HG03469 (cell line): Measurements from ENCODE around the gene SDK2.
"Not testable (repeated sequence)": the region's sequence is repeated elsewhere in the genome, so short reads cannot be mapped to it uniquely, and the experiment has no call there.

Experiments used
- ATAC-seq: cut with Tn5 transposase; IDR thresholded peaks from one replicate; pipeline ENCODE4 v1.9.1; 2021; ENCODE audit warnings: mild to moderate bottlenecking, moderate library complexity, moderate number of reproducible peaks; ENCODE audit not compliant: unreplicated experiment

Gene SDK2

DNA sequence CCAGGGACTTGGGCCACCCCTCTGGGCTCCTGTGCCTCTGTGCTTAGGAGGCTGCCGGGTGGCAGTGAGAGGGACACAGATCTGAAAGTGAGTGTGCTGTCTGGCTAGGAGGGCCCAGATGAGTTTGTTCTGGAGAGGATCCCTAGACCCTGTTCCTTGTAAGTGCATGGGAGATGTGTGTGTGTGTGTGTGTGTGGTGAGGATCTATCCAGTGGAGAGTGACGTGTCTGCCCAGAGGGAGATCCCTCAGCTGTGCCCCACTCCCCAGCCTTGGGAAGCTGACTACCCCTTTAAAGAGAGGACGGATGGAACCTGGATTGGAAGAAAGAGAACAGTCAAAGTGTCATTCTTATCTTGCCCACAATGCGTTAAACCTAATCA is 306.9 kb downstream of the SDK2 start:
- ATAC-seq, result no peak

DNA sequence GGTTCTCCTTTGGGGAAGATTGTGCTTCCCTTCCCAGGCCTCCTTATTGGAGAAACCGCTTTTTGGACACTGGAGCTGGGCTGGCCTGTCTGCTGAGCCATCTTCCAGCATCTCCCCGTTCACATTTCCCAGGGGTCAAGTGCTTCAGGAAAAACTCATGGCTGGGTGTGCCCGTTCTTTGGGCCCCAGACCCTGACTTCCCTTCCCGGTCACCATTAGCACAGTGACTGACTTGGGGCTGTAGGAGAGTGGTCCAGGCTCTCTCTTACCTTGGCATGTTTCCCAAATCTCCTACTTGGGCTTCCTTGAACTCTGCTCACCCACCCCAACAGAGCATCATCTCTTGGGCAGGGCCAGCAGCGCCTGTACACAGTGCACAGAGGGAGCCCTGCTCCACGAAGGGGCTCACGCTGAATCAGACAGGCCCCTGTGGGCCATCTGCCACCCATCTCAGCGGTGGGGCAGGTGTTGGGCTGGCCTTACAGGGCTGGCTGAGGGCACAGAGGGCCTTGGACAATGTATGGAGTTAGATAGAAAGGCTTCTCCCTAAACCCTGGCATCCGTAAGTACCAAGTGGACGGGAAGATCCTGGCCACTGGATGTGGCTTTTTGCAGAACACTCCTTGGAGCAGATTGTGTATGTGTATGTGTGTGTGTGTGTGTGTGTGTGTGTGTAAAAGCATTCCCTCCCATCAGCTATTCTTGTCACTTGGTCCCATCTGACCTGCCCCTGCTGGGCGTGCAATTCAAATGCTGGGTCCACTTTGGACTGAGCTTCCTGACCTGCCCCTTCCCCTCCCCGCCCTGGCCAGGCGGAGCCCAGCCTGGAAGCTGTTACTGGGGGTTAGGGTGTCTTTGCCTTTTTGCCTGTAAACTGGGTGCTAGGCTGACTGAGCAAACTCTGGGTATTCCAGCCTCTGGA is 307.6 kb downstream of the SDK2 start:
- ATAC-seq, result no peak

DNA sequence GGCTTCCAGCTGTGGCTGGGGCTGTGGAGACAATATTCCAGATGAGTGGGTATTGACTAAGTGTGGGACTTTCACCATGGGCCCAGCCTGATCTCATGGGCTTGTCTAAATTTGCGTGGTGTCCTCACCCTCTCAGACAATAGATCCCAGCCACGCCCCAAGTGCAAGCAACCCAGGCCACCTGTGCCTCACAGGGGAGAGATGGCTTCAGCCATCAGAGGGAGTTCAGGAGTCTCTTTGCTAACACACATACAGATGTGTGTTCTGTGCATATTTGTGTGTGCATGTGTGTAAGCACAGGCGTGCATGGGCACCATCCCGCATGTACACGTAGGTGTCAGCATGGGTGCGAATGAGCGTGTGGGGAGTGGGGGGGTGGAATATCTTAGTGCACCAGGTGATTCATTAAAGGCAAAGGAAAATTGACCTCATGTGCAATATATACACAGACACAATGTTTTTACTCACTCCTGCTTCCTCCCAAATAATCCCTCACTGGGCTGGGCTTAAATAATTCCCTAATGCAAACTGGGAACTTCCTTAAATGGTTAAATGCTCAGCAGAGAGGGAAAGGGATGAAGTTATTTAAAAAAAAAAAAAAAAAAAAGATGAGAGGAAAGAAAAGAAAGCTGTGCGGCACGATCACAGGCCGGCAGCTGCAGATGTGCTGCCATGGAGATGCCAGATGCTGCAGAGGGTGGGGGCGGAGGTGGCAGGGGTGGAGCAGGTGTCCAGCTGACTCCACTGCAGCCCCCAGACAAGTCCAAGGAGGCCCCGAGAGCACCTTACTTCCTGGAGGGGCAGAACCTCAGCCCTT is 308.4 kb downstream of the SDK2 start:
- no peak for ATAC-seq

DNA sequence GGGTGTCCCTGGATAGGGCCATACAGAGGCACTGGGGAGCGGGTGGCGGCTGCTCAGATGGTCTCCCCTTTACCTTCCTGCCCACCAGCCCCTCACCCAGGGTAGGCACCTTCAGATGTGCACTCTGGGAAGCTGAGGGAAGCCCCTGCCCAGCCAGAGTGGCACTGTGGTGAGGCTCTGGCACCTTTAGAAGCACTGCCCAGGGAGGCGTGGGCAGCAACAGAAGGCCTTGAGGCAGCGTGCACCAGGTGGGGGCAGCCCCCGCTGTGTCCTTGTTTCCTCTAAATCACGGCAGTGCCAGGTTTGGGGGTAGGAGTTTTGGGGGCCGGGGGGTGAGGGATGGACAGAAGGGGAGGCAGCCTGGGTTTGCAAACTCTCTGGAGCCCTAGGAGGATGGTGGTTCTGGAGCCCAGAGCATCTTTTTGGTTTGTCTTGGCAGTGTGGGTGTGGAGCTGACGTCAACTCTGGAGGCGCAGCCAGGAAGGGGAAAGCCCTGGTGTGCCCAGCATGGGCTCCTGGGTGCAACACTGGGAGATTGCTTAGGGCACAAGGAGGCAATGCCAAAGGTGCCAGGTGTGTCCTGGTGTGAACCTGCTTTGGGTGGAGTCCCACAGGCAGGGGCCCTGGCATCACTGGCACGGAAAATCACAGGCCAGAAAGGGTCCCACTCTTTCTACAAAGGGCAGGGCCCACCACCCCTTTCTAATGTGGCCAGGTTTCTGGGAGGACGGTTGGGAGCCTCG is 309.3 kb downstream of the SDK2 start:
- no peak for ATAC-seq

DNA sequence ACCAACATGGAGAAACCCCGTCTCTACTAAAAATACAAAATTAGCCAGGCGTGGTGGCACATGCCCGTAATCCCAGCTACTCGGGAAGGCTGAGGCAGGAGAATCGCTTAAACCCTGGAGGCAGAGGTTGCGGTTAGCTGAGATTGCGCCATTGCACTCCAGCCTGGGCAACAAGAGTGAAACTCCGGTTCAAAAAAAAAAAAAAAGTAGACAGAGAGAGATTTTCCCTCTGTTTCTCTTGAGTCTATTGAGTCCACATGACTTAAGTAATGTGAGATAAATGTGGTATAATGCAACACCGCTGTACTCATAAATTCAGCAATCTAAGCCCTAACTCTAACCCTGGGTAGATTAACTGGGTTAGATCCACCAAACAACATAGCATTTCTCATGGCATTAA is 310.8 kb downstream of the SDK2 start:
- not testable (repeated sequence) for ATAC-seq

DNA sequence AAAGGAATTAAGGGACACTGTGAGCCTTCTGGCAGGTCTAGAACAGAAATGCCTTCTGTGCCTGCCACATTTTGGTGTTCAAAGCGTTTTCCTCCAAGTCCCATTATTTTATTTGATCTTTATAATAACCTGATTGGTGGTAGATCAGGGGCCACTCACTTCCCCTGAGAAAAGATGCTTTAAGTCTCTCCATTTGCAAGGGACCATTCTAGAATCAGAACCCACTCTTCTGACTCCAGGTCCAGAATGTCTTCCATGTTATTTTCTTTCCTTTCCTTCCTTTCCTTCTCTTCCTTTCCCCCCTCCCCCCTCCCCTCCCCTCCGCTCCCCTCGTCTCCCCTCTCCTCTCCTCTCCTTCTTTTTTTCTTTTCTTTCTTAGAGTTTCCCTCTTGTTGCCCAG is 313.2 kb downstream of the SDK2 start:
- ATAC-seq, result no peak

DNA sequence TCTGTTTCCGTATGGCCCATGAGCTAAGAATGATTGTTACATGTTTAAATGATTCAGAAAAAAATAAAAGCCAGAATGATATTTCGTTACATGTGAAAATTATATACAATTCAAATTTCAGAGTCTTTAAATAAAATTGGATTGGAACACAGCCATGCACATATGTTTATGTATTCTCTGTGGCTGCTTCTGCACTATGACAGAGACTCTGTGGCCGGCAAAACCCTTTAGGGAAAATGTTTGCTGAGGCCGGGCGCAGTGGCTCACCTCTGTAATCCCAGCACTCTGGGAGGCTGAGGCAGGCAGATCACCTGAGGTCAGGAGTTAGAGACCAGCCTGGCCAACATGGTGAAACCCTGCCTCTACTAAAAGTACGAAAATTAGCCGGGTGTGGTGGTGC is 316.6 kb downstream of the SDK2 start:
- ATAC-seq, result no peak

DNA sequence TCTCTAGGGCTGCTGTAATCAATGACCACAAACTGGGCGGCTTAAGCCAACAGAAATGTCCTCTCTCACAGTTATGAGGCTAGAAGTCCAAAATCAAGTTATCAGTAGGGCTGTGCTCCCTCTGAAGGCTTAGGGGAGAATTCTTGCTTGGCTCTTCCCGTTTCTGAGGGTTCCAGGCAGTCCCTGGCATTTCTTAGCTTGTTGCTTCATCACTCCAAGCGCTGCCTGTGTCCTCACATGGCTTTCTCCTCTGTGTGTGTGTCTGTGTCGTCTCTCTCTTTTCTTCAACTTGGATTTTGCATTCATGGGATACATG is 318.8 kb downstream of the SDK2 start:
- no peak for ATAC-seq

DNA sequence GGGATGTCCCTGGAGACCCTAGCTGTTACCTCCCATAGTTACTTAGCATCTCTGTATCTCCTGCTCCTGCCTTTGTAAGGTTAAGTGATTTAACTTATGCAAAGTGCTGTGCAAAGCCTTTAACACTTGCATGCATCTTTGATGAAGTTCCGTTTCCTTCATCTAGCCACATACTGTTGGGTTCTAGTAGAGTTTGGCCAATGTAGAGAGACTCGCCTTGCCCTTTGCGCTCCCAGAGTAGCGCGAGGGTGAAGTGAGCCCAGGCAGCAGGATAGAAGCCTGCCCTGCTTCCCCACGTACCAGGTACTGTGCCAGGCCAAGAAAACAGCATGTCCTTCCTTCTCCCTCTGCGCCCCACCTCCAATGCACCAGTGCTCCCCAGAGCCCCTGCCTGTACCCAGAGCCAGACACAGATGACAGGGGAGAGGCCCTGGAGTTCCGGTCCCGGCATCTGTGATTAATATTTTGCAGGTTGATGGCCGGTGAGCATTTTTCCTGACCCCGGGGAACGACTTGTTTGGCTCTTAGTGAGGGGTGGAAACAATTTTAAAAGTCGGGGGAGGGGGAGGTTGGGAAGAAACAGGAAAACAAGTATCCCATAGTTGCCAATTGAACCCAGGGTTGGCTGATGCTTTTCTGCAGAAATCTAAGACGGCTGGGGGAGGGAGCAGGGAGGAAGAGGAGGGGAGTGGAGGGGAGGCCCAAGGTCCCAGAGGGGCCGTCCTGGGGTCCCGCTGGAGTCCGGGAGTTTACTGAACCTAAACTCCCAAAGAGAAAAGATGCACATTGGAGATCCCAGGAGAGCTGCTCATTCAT is 319.3 kb downstream of the SDK2 start:
- no peak for ATAC-seq

DNA sequence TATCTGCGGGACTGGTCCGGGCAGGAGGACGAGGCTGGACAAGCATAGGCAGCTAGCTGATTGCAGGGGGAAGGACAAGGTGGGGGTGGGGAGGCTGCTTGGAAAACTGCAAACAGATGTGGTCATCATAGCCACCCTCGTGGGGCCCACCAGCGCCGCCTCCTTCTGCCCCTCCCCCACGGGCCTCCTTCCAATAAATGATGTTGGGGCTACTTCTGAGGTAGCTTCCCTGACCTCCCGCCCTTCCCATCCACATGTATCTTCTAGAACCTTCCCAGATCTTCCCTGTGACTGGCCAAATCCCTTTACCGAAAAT is 320.1 kb downstream of the SDK2 start:
- ATAC-seq, result no peak

DNA sequence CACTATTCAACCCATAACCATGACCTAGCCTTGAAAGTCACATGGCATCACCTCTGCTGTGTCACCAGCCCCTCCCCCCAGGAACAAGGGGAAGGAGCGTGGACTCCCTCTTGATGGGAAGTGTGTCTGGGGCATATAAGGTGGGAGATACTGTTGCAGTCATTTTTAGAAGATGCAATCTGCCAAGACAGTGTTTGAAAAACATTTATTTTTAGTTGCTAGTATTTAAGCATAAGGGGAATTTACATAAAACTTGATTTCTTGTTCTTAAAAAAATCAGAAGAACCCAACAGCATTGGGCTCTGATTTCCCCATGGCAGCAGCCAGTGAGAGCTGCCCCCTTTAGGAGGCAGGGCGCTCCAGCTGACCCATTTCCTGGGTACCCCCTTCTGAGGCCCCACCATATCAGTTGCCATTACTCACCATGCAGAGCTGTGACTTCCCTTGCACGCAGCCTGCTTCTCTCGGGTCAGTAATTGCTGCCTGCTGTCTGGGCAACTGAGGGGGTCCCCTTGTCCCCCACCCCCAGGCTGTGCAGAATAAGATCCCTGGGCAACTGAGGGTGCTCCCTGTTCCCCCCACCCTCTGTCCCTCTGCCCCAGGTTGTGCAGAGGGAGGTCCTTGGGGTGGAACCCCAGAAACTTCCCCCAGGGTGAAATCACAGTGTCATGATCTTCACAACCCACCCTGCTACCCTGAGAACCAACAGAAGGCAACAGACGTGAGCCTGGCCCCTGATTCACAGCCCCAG is 320.7 kb downstream of the SDK2 start:
- no peak for ATAC-seq

DNA sequence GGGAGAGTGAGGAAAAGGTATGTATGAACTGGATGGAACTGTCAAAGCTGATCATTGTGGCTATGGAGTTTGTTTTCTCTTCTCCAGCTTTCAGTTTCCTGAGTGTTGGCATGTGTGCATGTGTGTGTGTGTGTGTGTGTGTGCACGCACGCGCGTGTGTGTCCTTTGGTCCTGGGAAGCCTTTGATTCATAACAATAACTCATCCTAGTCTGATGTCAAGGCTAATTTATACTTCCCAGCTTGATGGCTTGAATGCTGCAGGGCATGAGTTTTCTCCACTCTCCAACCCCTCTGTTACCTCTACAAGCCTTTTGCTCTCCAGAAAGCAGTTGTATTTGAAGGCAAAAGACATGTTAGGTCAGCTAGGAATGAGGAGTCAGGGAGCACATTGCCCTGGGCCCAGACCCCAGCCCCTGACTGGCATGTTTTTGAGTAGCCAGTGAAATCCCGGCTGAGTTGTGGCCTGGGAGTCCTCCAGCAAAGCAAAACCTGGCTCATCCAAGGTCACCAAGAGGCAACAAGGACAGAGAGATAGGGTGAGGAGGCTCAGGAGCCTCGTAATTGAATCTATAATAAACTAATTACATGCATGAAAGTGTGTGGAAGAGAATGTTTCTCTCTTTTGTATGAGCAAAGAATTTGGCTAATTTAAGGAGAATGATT is 323.5 kb downstream of the SDK2 start:
- ATAC-seq, result no peak

DNA sequence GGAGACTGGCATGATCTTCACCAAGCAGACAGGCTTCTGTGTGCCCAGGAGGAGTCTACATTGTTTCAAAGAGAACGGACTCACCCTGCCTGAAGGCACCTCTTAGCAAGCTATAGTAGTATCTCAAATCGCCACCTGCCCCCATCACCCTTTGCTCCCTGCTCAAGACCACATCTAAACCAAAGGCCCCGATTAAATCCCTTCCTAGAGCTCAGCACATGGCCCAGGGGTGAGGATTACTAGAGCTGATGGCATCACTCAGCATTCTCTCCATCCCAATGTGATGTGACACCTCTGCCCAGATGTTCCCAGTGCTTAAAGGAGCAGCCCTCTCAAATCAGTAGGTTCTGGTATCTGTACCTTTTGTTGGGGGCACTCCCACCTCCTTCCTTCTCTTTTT is 324.5 kb downstream of the SDK2 start:
- no peak for ATAC-seq

DNA sequence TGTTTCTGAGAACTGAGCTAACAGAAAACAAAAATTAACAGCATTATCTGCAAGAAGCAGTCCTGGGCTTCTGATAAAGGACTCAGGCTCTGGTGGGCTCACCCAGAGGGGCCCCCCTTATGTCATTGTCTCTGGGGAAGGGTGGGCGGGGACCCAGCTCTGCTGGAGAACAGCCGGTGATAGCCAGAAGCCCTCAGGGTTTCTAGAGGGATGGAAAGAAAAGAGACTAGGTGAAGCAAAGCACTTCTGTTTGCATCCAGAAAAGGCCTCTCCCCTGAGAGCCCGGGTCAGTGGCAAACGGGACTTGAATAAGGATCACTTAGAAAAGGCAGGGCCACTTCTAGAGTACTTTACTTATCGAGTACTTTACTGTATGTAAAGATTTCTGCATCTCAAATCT is 325.4 kb downstream of the SDK2 start:
- ATAC-seq, result no peak

DNA sequence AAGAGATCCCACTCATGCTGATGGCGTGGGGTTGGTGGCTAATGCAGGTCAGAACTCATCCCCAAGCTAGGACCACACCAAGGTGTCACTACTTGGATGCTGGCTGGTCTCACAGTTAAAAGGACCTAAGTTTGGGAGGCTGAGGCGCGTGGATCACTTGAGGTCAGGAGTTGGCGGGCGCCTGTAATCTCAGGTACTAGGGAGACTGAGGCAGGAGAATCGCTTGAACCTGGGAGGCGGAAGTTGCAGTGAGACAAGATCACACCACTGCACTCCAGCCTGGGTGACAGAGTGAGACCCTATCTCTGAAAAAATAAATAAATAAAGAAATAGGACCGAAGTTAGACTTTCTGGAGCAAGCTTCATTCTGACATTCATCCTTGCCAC is 325.8 kb downstream of the SDK2 start:
- ATAC-seq, result no peak

DNA sequence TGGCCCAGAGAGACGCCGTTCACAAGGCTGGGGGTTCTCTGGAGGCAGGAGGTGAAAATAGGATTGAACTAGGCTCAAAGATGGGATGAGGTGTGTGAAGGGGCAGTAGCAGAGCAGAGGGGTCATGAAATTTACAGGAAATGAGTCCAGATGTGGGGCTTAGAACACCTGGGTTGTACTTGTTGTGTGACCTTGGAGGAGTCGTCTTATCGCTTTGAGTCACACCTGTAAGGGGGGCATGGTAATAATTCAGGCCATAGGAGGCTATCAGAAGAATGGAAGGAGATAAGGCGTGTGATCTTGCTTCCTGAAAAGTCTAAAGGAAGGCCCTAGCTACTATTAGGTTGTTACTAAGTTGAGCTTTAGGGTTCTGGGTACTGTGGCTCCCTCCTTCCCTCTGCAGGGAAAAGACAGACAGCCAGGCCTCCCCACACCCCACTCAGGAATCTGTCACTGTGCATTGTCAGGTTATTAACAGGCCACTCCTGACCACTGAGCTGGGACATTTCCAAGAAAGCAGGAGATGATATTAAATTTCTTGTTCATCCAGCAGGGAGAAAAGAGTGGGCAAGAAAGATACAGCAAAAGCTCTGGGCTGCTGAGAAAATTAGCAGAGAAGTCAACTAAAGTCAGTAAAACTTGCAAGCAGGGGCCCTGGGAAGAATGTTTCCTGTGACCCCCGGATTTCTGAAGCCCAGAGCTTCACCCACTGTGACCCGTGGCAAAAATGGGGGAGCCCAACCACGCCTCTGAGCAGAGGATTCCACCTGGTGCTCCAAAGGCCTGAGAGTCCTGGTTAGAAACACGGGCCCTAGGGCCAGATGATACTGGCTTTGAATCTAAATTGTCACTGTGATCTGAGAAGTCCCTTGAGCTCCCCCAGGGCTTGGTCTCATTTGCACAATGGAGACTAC is 326.5 kb downstream of the SDK2 start:
- ATAC-seq, result no peak

DNA sequence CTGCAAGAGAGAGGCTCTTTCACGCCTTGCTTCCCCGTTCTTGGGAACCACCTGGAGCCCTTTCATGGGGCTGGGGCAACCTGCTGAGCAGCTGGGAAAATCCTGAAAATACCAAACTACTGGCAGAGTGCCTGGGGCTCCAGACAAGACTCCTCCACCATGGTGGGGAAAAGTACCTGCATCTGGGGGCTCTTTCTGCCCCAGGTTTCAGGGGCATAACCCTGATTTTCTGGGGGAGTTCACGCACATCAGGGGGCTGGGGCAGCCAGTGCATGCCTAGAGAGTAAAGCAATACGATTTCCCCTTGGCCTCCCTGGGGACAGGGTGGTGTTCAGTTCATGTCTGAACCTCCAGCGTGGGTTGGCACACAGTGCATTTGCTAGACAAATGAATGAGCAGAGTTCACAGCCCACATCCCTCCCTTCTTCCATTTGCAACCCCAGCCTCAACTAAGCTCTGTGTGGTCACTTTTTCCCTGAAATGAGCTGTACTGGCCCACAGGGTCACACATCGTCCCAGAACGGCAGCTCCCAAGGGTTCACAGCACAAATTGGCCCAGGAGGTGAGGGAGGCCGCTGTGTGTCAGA is 327.2 kb downstream of the SDK2 start:
- peak; percentile 69 for ATAC-seq

DNA sequence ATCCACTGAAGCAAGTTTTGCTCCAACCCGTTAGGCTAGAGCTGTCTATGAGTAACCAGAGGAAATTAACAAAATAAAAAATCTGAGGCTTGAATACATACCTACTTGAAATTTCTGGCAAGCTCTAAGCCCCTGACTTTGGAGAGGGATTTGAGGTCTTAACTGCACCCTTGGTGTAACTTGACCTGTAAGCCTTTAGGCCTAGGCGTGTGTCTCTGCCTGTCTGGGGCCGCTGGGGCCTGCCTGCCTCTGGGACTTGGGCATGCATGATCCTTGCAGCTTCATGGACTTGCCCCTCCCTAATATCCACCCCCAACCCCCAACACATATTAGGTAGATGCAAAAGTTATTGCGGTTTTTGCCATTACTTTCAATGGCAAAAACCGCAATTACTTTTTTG is 328.8 kb downstream of the SDK2 start:
- no peak for ATAC-seq
